Rectal smooth muscle tissue (tissue), 1 donor: ENCODE data around the gene KRT26.

Experiments used
- H3K27ac ChIP-seq: one replicate; pipeline ENCODE4 v1.7.0; 2013; ENCODE audit warnings: low read depth, low read length, inconsistent platforms
- H3K27me3 ChIP-seq: one replicate; pipeline ENCODE4 v1.7.0; 2013; ENCODE audit warnings: low read length; ENCODE audit not compliant: control insufficient read depth, insufficient read depth
- H3K36me3 ChIP-seq: one replicate; pipeline ENCODE4 v1.7.0; 2013; ENCODE audit warnings: low read length; ENCODE audit not compliant: control insufficient read depth, insufficient read depth
- H3K4me1 ChIP-seq: one replicate; pipeline ENCODE4 v1.7.0; 2013; ENCODE audit warnings: low read length; ENCODE audit not compliant: control insufficient read depth, insufficient read depth
- H3K4me3 ChIP-seq: one replicate; pipeline ENCODE4 v1.7.0; 2013; ENCODE audit warnings: low read length
- H3K9ac ChIP-seq: one replicate; pipeline ENCODE4 v1.7.0; 2013; ENCODE audit warnings: low read length

The KRT26 gene

GRCh38 chr17:40810494-40810893, 38.5 kb upstream of the KRT26 start:
- Histone ChIP-seq H3K36me3 (no peaks in the 10 kb centered on the region), H3K4me3 (no peak overlapping the region), H3K27ac (no peak overlapping the region), H3K27me3 (no peaks in the 10 kb centered on the region), H3K4me1 (no peaks in the 10 kb centered on the region), H3K9ac (no peak overlapping the region)

- no peak overlapping the region for H3K4me3 ChIP-seq
- H3K4me1 ChIP-seq, result no peaks in the 10 kb centered on the region
- H3K27ac ChIP-seq, result no peak overlapping the region
- H3K36me3 ChIP-seq, result no peaks in the 10 kb centered on the region
- H3K27me3 ChIP-seq, result no peaks in the 10 kb centered on the region
- no peak overlapping the region for H3K9ac ChIP-seq
Observed at GRCh38 chr17:40809721-40810421, 37.9 kb upstream of the KRT26 start.

- no peaks in the 10 kb centered on the region for H3K4me1 ChIP-seq
- no peaks in the 10 kb centered on the region for H3K27me3 ChIP-seq
- H3K36me3 ChIP-seq, result no peaks in the 10 kb centered on the region
- H3K9ac ChIP-seq, result no peak overlapping the region
- H3K4me3 ChIP-seq, result no peak overlapping the region
- H3K27ac ChIP-seq, result no peak overlapping the region
Observed at GRCh38 chr17:40806131-40806530, 34.1 kb upstream of the KRT26 start.

GRCh38 chr17:40803617-40804082, 31.6 kb upstream of the KRT26 start:
- peaks cover 3% of the 10 kb centered on the region for H3K27me3 ChIP-seq
- no peaks in the 10 kb centered on the region for H3K36me3 ChIP-seq
- H3K4me1 ChIP-seq, result no peaks in the 10 kb centered on the region
- H3K9ac ChIP-seq, result no peak overlapping the region
- H3K4me3 ChIP-seq, result no peak overlapping the region
- H3K27ac ChIP-seq, result no peak overlapping the region

- no peaks in the 10 kb centered on the region for H3K36me3 ChIP-seq
Observed at GRCh38 chr17:40801157-40801556, 29.2 kb upstream of the KRT26 start.

GRCh38 chr17:40800381-40800780, 28.4 kb upstream of the KRT26 start:
- Histone ChIP-seq H3K27ac (no peak overlapping the region), H3K27me3 (peaks cover 3% of the 10 kb centered on the region)

More at GRCh38 chr17:40801157-40801556, 29.2 kb upstream of the KRT26 start:
- Histone ChIP-seq H3K4me1 (no peaks in the 10 kb centered on the region), H3K27me3 (peaks cover 3% of the 10 kb centered on the region), H3K4me3 (no peak overlapping the region), H3K9ac (no peak overlapping the region), H3K27ac (no peak overlapping the region)

GRCh38 chr17:40799859-40800258, 27.9 kb upstream of the KRT26 start, which contains the start of gene KRT28:
Gene KRT28 (minus strand): TSS chr17:40799959. CDS start chr17:40799893, 66 bp downstream.
- Histone ChIP-seq H3K36me3 (no peaks in the 10 kb centered on the region), H3K4me3 (no peak within 1 kb of the TSS), H3K27ac (no peak within 1 kb of the TSS), H3K9ac (no peak within 1 kb of the TSS), H3K27me3 (peaks cover 3% of the 10 kb centered on the region), H3K4me1 (no peaks in the 10 kb centered on the region)

More at GRCh38 chr17:40800381-40800780, 28.4 kb upstream of the KRT26 start:
- H3K9ac ChIP-seq, result no peak overlapping the region
- no peaks in the 10 kb centered on the region for H3K4me1 ChIP-seq
- H3K36me3 ChIP-seq, result no peaks in the 10 kb centered on the region
- H3K4me3 ChIP-seq, result no peak overlapping the region

- Histone ChIP-seq H3K27me3 (peaks cover 3% of the 10 kb centered on the region), H3K9ac (no peak overlapping the region), H3K4me1 (no peaks in the 10 kb centered on the region), H3K27ac (no peak overlapping the region), H3K4me3 (no peak overlapping the region), H3K36me3 (no peaks in the 10 kb centered on the region)
Observed at GRCh38 chr17:40796846-40797245, 24.8 kb upstream of the KRT26 start.

- Histone ChIP-seq H3K4me1 (no peaks in the 10 kb centered on the region), H3K36me3 (no peaks in the 10 kb centered on the region), H3K9ac (no peak overlapping the region), H3K27me3 (peaks cover 3% of the 10 kb centered on the region), H3K27ac (no peak overlapping the region), H3K4me3 (no peak overlapping the region)
Observed at GRCh38 chr17:40795019-40795667, 23.1 kb upstream of the KRT26 start.

- Histone ChIP-seq H3K9ac (no peak overlapping the region), H3K27ac (no peak overlapping the region), H3K4me1 (no peaks in the 10 kb centered on the region), H3K27me3 (peaks cover under 1% of the 10 kb centered on the region), H3K36me3 (no peaks in the 10 kb centered on the region), H3K4me3 (no peak overlapping the region)
Observed at GRCh38 chr17:40794466-40794865, 22.5 kb upstream of the KRT26 start.

- H3K27me3 ChIP-seq, result no peaks in the 10 kb centered on the region
Observed at GRCh38 chr17:40793832-40794231, 21.8 kb upstream of the KRT26 start.

GRCh38 chr17:40791787-40792436, 19.9 kb upstream of the KRT26 start:
- H3K4me1 ChIP-seq, result no peaks in the 10 kb centered on the region
- no peak overlapping the region for H3K4me3 ChIP-seq
- H3K27me3 ChIP-seq, result no peaks in the 10 kb centered on the region
- no peak overlapping the region for H3K9ac ChIP-seq
- H3K36me3 ChIP-seq, result no peaks in the 10 kb centered on the region
- H3K27ac ChIP-seq, result no peak overlapping the region

More at GRCh38 chr17:40793832-40794231, 21.8 kb upstream of the KRT26 start:
- no peaks in the 10 kb centered on the region for H3K36me3 ChIP-seq
- no peaks in the 10 kb centered on the region for H3K4me1 ChIP-seq
- no peak overlapping the region for H3K27ac ChIP-seq
- no peak overlapping the region for H3K9ac ChIP-seq
- H3K4me3 ChIP-seq, result no peak overlapping the region
